GM23248 (cell line): ENCODE results near the gene RAI1. TPM values are rescaled to one million over a fixed set of nuclear protein-coding genes. Genes with fewer than 3 reads are reported as not detected.

Experiments used
- DNase-seq: peaks from one replicate; pipeline ENCODE4 v3.0.0-alpha.2; 2015
- H2AFZ ChIP-seq: fragments of 200-600 bp; sonication (generic); 2 replicates; pipeline ENCODE4 v1.6.1; 2016; ENCODE audit warnings: antibody characterized with exemption
- H3F3A ChIP-seq: fragments of 200-600 bp; sonication (generic); 2 replicates; pipeline ENCODE4 v1.6.1; 2016; ENCODE audit warnings: mild to moderate bottlenecking, antibody characterized with exemption, mixed run types; ENCODE audit not compliant: insufficient read depth
- H3K27ac ChIP-seq: fragments of 200-600 bp; sonication (generic); 2 replicates; pipeline ENCODE4 v1.5.1; 2016; ENCODE audit warnings: mild to moderate bottlenecking
- H3K27me3 ChIP-seq: fragments of 200-600 bp; sonication (generic); replicated peaks from 2 replicates; pipeline ENCODE4 v1.6.1; 2016; ENCODE audit warnings: mild to moderate bottlenecking; ENCODE audit not compliant: insufficient read depth
- H3K36me3 ChIP-seq: fragments of 200-600 bp; sonication (generic); 2 replicates; pipeline ENCODE4 v1.6.1; 2016; ENCODE audit warnings: low read depth, mild to moderate bottlenecking
- H3K4me1 ChIP-seq: fragments of 200-600 bp; sonication (generic); 2 replicates; pipeline ENCODE4 v1.6.1; 2016; ENCODE audit warnings: mild to moderate bottlenecking; ENCODE audit not compliant: insufficient read depth
- H3K4me2 ChIP-seq: fragments of 200-600 bp; sonication (generic); one replicate; pipeline ENCODE4 v1.6.1; 2016; ENCODE audit warnings: mild to moderate bottlenecking; ENCODE audit not compliant: unreplicated experiment
- H3K4me3 ChIP-seq: fragments of 200-600 bp; sonication (generic); 2 replicates; pipeline ENCODE4 v1.5.1; 2016; ENCODE audit warnings: mild to moderate bottlenecking
- H3K79me2 ChIP-seq: fragments of 200-600 bp; sonication (generic); 2 replicates; pipeline ENCODE4 v1.6.1; 2016; ENCODE audit warnings: mild to moderate bottlenecking; ENCODE audit not compliant: insufficient read depth
- H3K9ac ChIP-seq: fragments of 200-600 bp; sonication (generic); 2 replicates; pipeline ENCODE4 v1.6.1; 2016; ENCODE audit warnings: mild to moderate bottlenecking
- H3K9me2 ChIP-seq: fragments of 200-600 bp; sonication (generic); 2 replicates; pipeline ENCODE4 v1.6.1; 2016; ENCODE audit warnings: mixed run types, mild to moderate bottlenecking, moderate library complexity; ENCODE audit not compliant: insufficient read depth
- H3K9me3 ChIP-seq: fragments of 200-600 bp; sonication (generic); one replicate; pipeline ENCODE4 v1.6.1; 2017; ENCODE audit warnings: low read depth
- H4K20me1 ChIP-seq: fragments of 200-600 bp; sonication (generic); 2 replicates; pipeline ENCODE4 v1.6.0; 2016; ENCODE audit not compliant: insufficient read depth
- EZH2 ChIP-seq: fragments of 200-600 bp; sonication (generic); IDR thresholded peaks from 2 replicates; pipeline ENCODE4 v1.6.1; 2018; ENCODE audit warnings: antibody characterized with exemption, mild to moderate bottlenecking; ENCODE audit not compliant: insufficient read depth, poor library complexity, severe bottlenecking
- EZH2phosphoT487 ChIP-seq: fragments of 200-600 bp; sonication (generic); IDR thresholded peaks from 2 replicates; pipeline ENCODE4 v1.6.1; 2018; ENCODE audit warnings: antibody characterized with exemption, moderate library complexity, mild to moderate bottlenecking, low read depth; ENCODE audit not compliant: insufficient read depth
- WGBS, 2 experiments: methylation state at CpG; one replicate each; pipeline ENCODE4 v1.1.6; 2015 to 2017; ENCODE audit warnings: low lambda C conversion rate in 2 of 2, low coverage in 1 of 2; ENCODE audit errors: missing lambda C conversion rate in 2 of 2; 5-methylcytosine and 5-hydroxymethylcytosine counted together
- in situ Hi-C: fragments of 300-500 bp; cut with MboI; formaldehyde crosslinking; loops from 2 replicates; pipeline ENCODE4 v1.15.0; 2020
- polyA plus RNA-seq: library from polyadenylated mRNA; unstranded; fragments of >200 nt; fragmentation: Nextera tagmentation; extraction: Ambion mirVana; gene quantifications from 2 replicates; pipeline ENCODE4 v1.2.1, GENCODE V29; 2016
- total RNA-seq: library from RNA; depleted of rRNA; stranded (reverse); fragments of >200 nt; shearing (Covaris generic); gene quantifications from 2 replicates; pipeline ENCODE4 v1.2.3, GENCODE V29; 2014

RAI1 gene
- total and polyA plus RNA-seq, 2 experiments from 2014 or later, result 5.2 to 9.1 TPM

- TF ChIP-seq EZH2 (no peak), EZH2phosphoT487 (no peak)
- Histone ChIP-seq H4K20me1 (no peaks in the 10 kb centered on the region), H3F3A (no peaks in the 10 kb centered on the region), H3K9me3 (no peaks in the 10 kb centered on the region), H3K4me2 (no peak overlapping the region), H3K9ac (no peak overlapping the region), H3K79me2 (no peaks in the 10 kb centered on the region), H2AFZ (no peak overlapping the region), H3K4me1 (peaks cover 7% of the 10 kb centered on the region; the same call in 1 of the 2 replicates), H3K9me2 (no peaks in the 10 kb centered on the region), H3K36me3 (no peaks in the 10 kb centered on the region), H3K4me3 (no peak overlapping the region), H3K27me3 (no peaks in the 10 kb centered on the region), H3K27ac (no peak overlapping the region)
- WGBS, 2 experiments, result 92 to 94% methylated on average over 2 of the region's 2 CpGs
- in situ Hi-C loops, result loop anchor here (10.0 kb wide), 1 partner anchor 291 kb away; no protein-coding TSS in a partner anchor
- DNase-seq, result peak; percentile 26
These were observed 35.3 kb upstream of the RAI1 start for GRCh38 chr17:17645961-17646360.

GRCh38 chr17:17647524-17648178, 33.6 kb upstream of the RAI1 start:
- H3K4me2 ChIP-seq, result no peak overlapping the region
- no peaks in the 10 kb centered on the region for H3K36me3 ChIP-seq
- no peak overlapping the region for H3K9ac ChIP-seq
- H3K4me3 ChIP-seq, result no peak overlapping the region
- H2AFZ ChIP-seq, result no peak overlapping the region
- no peaks in the 10 kb centered on the region for H3K9me3 ChIP-seq
- in situ Hi-C loops, result loop anchor here (10.0 kb wide), 1 partner anchor 293 kb away; no protein-coding TSS in a partner anchor
- peaks cover 7% of the 10 kb centered on the region; the same call in 1 of the 2 replicates for H3K4me1 ChIP-seq
- H3K27me3 ChIP-seq, result no peaks in the 10 kb centered on the region
- TF ChIP-seq EZH2, result no peak
- TF ChIP-seq EZH2phosphoT487, result no peak
- H4K20me1 ChIP-seq, result no peaks in the 10 kb centered on the region
- no peaks in the 10 kb centered on the region for H3K9me2 ChIP-seq
- 88 to 89% methylated on average over 14 of the region's 14 CpGs for WGBS, 2 experiments
- H3F3A ChIP-seq, result no peaks in the 10 kb centered on the region
- DNase-seq, result no peak
- H3K27ac ChIP-seq, result no peak overlapping the region
- H3K79me2 ChIP-seq, result no peaks in the 10 kb centered on the region

GRCh38 chr17:17648762-17649161, 32.5 kb upstream of the RAI1 start:
- Histone ChIP-seq H3K9me3 (no peaks in the 10 kb centered on the region), H3K36me3 (no peaks in the 10 kb centered on the region), H2AFZ (peak overlapping the region; percentile 14; the same call in 1 of the 2 replicates), H4K20me1 (no peaks in the 10 kb centered on the region), H3K27me3 (no peaks in the 10 kb centered on the region), H3K9me2 (no peaks in the 10 kb centered on the region), H3K4me1 (peaks cover 7% of the 10 kb centered on the region; the same call in 1 of the 2 replicates), H3K27ac (no peak overlapping the region), H3K79me2 (no peaks in the 10 kb centered on the region), H3F3A (no peaks in the 10 kb centered on the region), H3K4me2 (no peak overlapping the region), H3K4me3 (no peak overlapping the region), H3K9ac (no peak overlapping the region)
- DNase-seq, result peak; percentile 63
- WGBS, 2 experiments, result 3 to 5% methylated on average over 7 of the region's 7 CpGs
- in situ Hi-C loops, result loop anchor here (10.0 kb wide), 1 partner anchor 294 kb away; no protein-coding TSS in a partner anchor
- TF ChIP-seq EZH2phosphoT487, result no peak

DNA sequence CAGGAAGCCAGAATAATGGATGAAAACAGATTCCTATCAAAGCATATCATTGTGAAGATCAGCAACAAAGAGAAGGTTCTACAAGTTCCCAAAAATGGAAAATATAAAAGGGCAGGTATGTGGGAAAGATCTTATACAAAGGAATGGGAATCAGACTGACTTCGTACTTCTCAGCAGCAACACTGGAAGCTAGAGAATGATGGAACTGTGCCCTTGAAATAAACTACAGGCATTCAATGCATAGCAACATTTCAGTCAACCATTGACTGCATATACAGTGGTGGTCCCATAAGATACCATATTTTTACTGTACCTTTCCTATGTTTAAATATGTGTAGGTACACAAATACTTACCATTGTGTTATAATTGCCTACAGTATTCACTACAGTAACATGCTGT, 30.3 kb upstream of the RAI1 start:
- H3K9ac ChIP-seq, result no peak overlapping the region
- H3K9me3 ChIP-seq, result no peaks in the 10 kb centered on the region
- H3K36me3 ChIP-seq, result no peaks in the 10 kb centered on the region
- no peaks in the 10 kb centered on the region for H3K79me2 ChIP-seq
- H3K4me1 ChIP-seq, result peaks cover 7% of the 10 kb centered on the region; the same call in 1 of the 2 replicates
- no peaks in the 10 kb centered on the region for H4K20me1 ChIP-seq
- no peak overlapping the region for H2AFZ ChIP-seq
- no peaks in the 10 kb centered on the region for H3K27me3 ChIP-seq
- in situ Hi-C loops, result no loop called here
- no peak for DNase-seq
- H3K4me2 ChIP-seq, result no peak overlapping the region
- H3K9me2 ChIP-seq, result no peaks in the 10 kb centered on the region
- H3F3A ChIP-seq, result no peaks in the 10 kb centered on the region
- no peak overlapping the region for H3K4me3 ChIP-seq
- no peak overlapping the region for H3K27ac ChIP-seq
- TF ChIP-seq EZH2, result no peak
- TF ChIP-seq EZH2phosphoT487, result no peak
- 83% methylated on average over 1 of the region's 1 CpG for WGBS, 2 experiments
